ENCODE results near the gene FAM32A. TPM values are rescaled to one million over a fixed set of nuclear protein-coding genes. Genes with fewer than 3 reads are reported as not detected.

FAM32A gene
- total and polyA plus RNA-seq, 7 donors, result 86.9 to 239 (median 93.8) TPM

- Histone ChIP-seq H3K4me3 (no peak overlapping the region), H3K27ac (no peak overlapping the region), H3K36me3 (no peaks in the 10 kb centered on the region), H3K9me3 (no peaks in the 10 kb centered on the region), H3K4me1 (no peaks in the 10 kb centered on the region), H3K27me3 (no peaks in the 10 kb centered on the region)
- 78 to 84% methylated on average over 6 of the region's 6 CpGs for WGBS, 2 donors
- no peak for DNase-seq
- intact Hi-C loops (cut with DNase I), result no loop called here
- TF ChIP-seq POLR2AphosphoS5 (IDR thresholded peaks at IDR 0.05), result no peak
- TF ChIP-seq EP300 (IDR thresholded peaks at IDR 0.05), result no peak
- TF ChIP-seq CTCF (IDR thresholded peaks at IDR 0.05), result no peak
- TF ChIP-seq POLR2A (IDR thresholded peaks at IDR 0.05), result no peak
These were observed 28.3 kb upstream of the FAM32A start for GRCh38 chr19:16156904-16157303.

GRCh38 chr19:16157601-16158000 lies 27.6 kb upstream of the FAM32A start:
- DNase-seq, result no peak
- Histone ChIP-seq H3K9me3 (no peaks in the 10 kb centered on the region), H3K4me3 (no peak overlapping the region), H3K36me3 (no peaks in the 10 kb centered on the region), H3K4me1 (no peaks in the 10 kb centered on the region), H3K27me3 (no peaks in the 10 kb centered on the region), H3K27ac (no peak overlapping the region)
- intact Hi-C loops (cut with DNase I), result no loop called here
- TF ChIP-seq POLR2AphosphoS5 (IDR thresholded peaks at IDR 0.05) (no peak), CTCF (IDR thresholded peaks at IDR 0.05) (no peak), EP300 (IDR thresholded peaks at IDR 0.05) (no peak), POLR2A (IDR thresholded peaks at IDR 0.05) (no peak)
- 87 to 90% methylated on average over 10 of the region's 10 CpGs for WGBS, 2 donors

- intact Hi-C loops (cut with DNase I), result no loop called here
These were observed 25.6 kb upstream of the FAM32A start for GRCh38 chr19:16159655-16160054.

GRCh38 chr19:16160445-16160942 lies 24.7 kb upstream of the FAM32A start:
- Histone ChIP-seq H3K9me3 (no peaks in the 10 kb centered on the region), H3K27me3 (no peaks in the 10 kb centered on the region), H3K27ac (no peak overlapping the region), H3K36me3 (no peaks in the 10 kb centered on the region), H3K4me3 (no peak overlapping the region), H3K4me1 (no peaks in the 10 kb centered on the region)
- intact Hi-C loops (cut with DNase I), result no loop called here
- no peak for DNase-seq
- WGBS, 2 donors, result 60 to 76% methylated on average over 6 of the region's 6 CpGs
- TF ChIP-seq EP300 (IDR thresholded peaks at IDR 0.05), result no peak

More at GRCh38 chr19:16159655-16160054, 25.6 kb upstream of the FAM32A start:
- Histone ChIP-seq H3K36me3 (no peaks in the 10 kb centered on the region), H3K4me3 (no peak overlapping the region), H3K9me3 (no peaks in the 10 kb centered on the region), H3K27me3 (no peaks in the 10 kb centered on the region), H3K27ac (no peak overlapping the region), H3K4me1 (no peaks in the 10 kb centered on the region)
- 88 to 90% methylated on average over 5 of the region's 5 CpGs for WGBS, 2 donors
- TF ChIP-seq EP300 (IDR thresholded peaks at IDR 0.05) (no peak), CTCF (IDR thresholded peaks at IDR 0.05) (no peak), POLR2A (IDR thresholded peaks at IDR 0.05) (no peak), POLR2AphosphoS5 (IDR thresholded peaks at IDR 0.05) (no peak)
- no peak for DNase-seq

- Histone ChIP-seq H3K4me3 (no peak overlapping the region), H3K9me3 (no peaks in the 10 kb centered on the region), H3K36me3 (no peaks in the 10 kb centered on the region), H3K4me1 (no peaks in the 10 kb centered on the region), H3K27ac (no peak overlapping the region), H3K27me3 (no peaks in the 10 kb centered on the region)
- 48 to 67% methylated on average over 14 of the region's 14 CpGs for WGBS, 2 donors
- intact Hi-C loops (cut with DNase I), result no loop called here
- DNase-seq, result no peak
- TF ChIP-seq CTCF (IDR thresholded peaks at IDR 0.05) (no peak), POLR2AphosphoS5 (IDR thresholded peaks at IDR 0.05) (no peak), POLR2A (IDR thresholded peaks at IDR 0.05) (no peak), EP300 (IDR thresholded peaks at IDR 0.05) (no peak)
These were observed 24.2 kb upstream of the FAM32A start for GRCh38 chr19:16160943-16161560.
